GM19452 (cell line): ENCODE measurements around the gene TMBIM6.
A peak's percentile ranks its signal among the peaks of the same experiment; 100 is the strongest.
"Not testable (repeated sequence)": the region's sequence is repeated elsewhere in the genome, so short reads cannot be mapped to it uniquely, and the experiment has no call there.

ENCODE experiments used
- ATAC-seq: cut with Tn5 transposase; IDR thresholded peaks from one replicate; pipeline ENCODE4 v1.9.1; 2021; ENCODE audit not compliant: unreplicated experiment

The TMBIM6 gene

DNA sequence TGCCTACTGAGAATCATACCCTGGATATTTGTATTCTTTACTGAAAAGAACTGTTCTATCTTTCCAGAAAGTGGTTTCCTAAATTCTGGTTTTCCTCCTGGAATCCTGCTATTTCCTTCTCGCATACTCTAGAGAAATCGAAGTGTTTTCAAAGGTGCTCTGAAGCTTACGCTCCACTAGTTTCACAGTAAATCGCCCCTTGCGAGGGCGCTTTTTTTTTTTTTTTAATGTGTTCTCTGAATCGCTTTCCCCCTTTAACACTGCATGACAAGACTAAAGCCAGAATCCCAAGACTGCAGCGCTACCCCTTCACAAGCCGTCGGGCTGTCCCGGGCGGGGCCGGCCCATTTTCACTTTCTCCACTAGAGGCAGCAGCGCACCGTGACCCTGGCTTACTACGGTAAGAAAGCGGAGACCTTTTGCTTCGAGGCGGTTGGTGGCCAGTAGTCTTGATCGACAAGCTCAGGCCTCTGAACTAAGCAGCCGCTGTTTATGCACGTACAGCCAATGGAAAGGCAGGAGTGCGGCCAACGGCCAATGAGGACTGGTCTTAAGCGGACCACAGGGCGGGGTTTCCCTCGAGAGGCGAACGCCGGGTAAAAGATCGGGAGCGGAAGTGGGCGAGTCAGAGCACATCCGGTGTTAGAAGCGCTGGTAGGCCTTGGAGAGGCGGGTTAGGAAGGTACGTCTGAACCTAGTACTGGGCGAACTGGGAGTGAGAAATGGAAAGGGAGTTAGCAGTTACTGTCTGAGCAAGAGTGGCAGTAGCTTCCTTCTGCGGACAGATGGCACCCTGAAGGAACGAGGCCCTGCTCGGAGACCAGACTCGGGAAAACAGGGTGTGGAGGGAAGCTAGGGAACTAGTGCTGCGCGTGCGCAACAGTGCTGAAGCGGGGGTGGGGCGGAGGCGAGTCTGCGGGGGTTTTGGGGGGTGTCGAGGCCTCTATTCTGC lies at the start of gene TMBIM6:
Gene TMBIM6, plus strand, starts transcription at position 628 of the 952 bp plus-strand sequence. CDS start 10,937 bp downstream, outside the sequence.
- ATAC-seq: peak; percentile 95

- ATAC-seq: no peak
Measured at GRCh38 chr12:49692851-49693250, 48.5 kb upstream of the TMBIM6 start.

DNA sequence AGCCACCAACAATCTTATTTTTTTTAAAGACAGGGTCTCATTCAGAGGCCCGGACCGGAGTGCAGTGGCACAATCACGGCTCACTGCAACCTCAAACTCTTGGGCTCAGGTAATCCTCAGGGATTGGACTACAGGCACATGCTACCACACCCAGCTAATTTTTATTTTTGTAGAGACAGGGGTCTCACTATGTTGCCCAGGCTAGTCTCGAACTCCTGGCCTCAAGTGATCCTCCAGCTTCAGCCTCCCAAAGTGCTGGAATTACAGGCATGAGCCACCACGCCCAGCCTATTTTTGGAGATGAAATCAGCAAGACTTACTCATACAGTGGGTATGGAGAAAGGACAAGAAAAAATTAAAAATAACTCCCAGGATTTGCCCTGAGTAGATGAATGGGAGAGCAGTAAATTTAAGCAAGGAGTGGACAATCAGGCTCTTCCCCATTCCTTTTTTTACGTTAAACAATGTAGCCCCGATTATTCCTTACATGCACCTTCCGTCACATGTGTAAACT lies 47.4 kb upstream of the TMBIM6 start:
- no peak for ATAC-seq

DNA sequence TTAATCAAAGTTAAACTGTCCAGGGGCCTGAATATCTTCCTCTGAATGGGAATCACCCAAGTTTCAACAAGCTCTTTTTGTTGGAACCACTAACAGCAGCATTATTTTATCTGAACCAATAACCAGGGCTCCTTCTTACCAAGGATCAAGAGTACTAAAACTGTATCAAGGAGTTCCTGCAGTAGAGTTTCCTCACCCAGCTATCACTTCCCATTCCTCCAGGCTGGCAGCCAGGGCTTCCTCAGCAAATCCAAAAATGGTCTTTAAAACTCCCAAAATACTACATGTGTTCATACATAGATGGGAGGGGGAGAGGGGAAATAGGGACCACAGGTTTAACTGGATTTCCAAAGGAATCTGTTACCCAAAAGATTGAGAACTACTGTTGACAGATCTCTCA lies 44.6 kb upstream of the TMBIM6 start:
- ATAC-seq: no peak

DNA sequence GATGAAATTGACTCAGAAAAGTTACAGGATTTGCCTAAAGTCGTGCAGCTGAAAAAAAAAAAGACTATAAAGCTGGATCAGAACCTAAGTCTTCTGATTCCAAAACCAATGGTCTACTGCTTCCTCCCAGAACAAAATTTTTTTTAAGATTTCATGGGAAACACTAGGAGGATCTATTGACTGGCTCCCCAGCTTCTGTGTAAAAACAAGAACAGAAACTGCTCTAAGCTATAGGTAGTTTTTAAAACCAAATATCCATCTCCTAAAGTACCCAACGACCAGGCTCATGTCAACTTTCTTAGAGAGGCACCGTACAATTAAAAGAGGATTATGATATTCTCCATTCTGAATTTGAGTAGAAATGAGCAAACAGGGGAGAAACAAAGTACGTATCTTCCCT lies 43.5 kb upstream of the TMBIM6 start:
- ATAC-seq: no peak

- ATAC-seq: peak; percentile 82
Measured at GRCh38 chr12:49698619-49699545, 42.5 kb upstream of the TMBIM6 start.

DNA sequence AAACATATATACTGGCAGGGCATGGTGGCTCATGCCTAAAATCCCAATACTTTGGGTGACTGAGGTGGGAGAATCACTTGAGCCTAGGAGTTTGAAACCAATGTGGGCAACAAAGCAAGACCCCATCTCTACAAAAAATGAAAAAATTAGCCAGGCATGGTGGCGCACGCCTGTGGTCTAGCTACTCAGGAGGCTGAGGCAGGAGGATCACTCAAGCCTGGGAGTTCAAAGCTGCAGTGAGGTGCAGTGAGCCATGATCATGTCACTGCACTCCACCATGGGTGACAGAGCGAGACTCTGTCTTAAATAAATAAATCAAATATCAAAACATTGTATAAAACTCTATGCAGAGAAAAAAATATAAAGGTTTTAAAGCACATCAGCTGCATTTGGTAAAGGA lies 39.3 kb upstream of the TMBIM6 start:
- no peak for ATAC-seq

DNA sequence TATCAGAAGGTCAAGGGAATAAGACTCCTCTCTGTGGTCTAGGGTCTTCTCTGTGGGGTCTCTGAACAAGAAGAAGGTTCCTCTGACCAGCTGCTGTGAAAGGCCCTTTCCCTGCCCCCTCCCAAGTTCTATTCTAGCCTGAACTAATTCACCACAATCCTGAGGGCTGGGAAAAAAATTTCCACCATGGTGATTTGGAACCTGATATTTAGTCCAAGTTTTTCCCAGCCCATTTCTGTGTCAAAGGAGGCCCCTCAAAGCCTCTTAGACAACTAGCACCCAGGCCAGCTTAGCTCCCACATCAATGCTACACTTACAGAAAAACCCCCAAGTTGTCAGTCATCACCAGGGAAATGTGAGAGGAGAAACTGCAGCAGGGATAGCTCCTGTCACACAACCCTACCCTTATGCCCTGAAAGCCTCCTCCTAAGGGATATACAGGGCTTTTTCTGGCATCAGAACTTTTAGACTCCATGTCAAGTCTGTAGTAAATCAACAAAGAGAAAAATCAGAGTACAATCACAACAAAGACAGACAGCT lies 38.6 kb upstream of the TMBIM6 start:
- no peak for ATAC-seq

GRCh38 chr12:49703647-49704137 lies 37.7 kb upstream of the TMBIM6 start:
- no peak for ATAC-seq

GRCh38 chr12:49705479-49706134 lies 35.8 kb upstream of the TMBIM6 start:
- no peak for ATAC-seq

- no peak for ATAC-seq
Measured at GRCh38 chr12:49706351-49707127, 34.8 kb upstream of the TMBIM6 start.

DNA sequence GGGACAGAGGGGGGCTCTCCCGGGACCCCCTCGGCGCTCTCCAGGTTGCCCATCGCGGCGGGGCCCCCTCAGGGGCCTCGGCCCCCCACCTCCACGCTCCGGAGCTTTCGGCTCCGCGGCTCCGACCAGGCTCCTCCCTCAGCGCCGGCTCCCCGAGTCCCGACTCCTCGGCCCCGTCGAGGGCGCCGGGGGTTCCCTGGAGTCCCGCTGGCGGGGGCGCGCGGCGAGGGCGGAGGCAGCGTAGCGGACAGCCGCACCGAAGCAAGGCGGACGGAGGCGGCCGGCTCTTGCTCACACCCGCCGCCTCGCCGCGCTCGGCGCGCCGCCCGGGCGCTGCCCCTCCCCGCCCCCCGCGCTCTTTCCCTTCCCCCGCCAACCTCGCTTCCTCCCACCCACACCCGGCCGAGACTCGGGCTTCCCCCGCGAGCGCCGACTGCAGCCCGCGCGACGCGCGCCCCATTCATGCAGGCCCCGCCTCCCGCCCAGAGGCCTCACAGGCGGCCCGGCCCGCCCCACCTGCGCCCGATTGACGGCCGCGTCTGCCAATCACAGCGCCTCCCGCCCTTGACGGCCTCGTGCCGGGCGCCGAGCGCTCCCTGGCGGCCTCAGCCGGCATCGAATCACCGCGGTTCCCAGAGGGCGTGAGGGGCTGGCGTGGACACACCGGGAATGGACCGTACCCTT lies 34.1 kb upstream of the TMBIM6 start, which contains the start of gene FMNL3:
Gene FMNL3, minus strand, starts transcription at position 278 of the 684 bp plus-strand sequence. Its CDS starts 225 bp downstream, at position 53.
- peak; percentile 87 for ATAC-seq

DNA sequence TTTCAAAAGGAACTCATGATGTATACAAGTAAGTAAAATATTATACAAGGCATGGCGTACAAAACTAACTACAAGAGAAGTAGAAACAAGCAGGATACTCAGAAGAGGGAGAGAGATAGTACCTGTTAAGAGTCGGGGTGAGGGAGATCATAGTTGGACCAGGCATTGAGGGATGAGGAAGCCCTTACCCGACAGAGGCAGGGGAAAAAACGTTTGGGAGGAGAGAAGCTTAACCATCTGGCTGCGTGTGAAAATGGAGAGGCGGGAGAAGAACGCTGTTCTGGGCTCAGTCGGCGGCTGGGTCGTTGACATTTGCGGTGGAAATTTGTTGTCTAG lies 33.6 kb upstream of the TMBIM6 start:
- ATAC-seq: no peak

DNA sequence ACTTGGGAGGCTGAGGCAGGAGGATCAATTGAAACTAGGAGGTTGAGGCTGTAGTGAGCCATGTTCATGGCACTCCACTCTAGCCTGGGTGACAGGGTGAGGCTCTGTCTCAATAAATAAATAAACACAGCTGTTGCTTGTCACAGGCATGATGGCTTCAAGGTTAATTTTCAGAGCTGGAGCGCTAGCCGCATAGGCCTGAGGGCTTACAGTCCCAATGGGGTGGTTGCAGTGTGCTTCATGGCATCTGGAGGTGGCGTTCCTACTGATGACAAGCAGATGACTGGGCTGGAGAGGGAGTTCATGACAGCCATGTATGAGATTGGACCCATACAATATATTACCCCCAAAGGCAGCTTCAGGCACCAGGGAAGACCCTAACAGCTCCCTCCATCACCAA lies 32.5 kb upstream of the TMBIM6 start:
- ATAC-seq: no peak

- not testable (repeated sequence) for ATAC-seq
Measured at GRCh38 chr12:49713952-49714351, 27.4 kb upstream of the TMBIM6 start.

GRCh38 chr12:49716553-49716952 lies 24.8 kb upstream of the TMBIM6 start:
- peak; percentile 64 for ATAC-seq

- ATAC-seq: not testable (repeated sequence)
Measured at GRCh38 chr12:49717800-49718199, 23.6 kb upstream of the TMBIM6 start.

GRCh38 chr12:49720214-49720613 lies 21.1 kb upstream of the TMBIM6 start:
- no peak for ATAC-seq

DNA sequence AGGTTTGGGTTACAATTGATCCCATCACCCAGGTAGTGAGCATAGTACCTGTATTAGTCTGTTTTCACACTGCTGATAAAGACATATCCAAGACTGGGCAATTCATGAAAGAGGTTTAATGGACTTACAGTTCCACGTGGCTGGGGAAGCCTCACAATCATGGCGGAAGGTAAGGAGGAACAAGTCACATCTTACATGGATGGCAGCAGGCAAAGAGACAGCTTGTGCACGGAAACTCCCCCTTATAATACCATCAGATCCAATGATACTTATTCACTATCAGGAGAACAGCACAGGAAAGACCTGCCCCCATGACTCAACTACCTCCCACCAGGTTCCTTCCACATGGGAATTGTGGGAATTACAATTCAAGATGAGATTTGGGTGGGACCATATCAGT lies 20.0 kb upstream of the TMBIM6 start:
- ATAC-seq: not testable (repeated sequence)
